GM12892 (cell line): ENCODE measurements around the gene EEPD1.

Experiments
- POLR2A ChIP-seq: IDR thresholded peaks from 2 replicates; pipeline ENCODE4 v1.6.1; 2011; ENCODE audit warnings: low read depth, low read length, control low read depth
- POLR2AphosphoS5 ChIP-seq: IDR thresholded peaks from 2 replicates; pipeline ENCODE4 v1.6.1; 2011; ENCODE audit warnings: low read depth, low read length, control low read depth
- TAF1 ChIP-seq: IDR thresholded peaks from 2 replicates; pipeline ENCODE4 v1.6.1; 2011; ENCODE audit warnings: low read depth, mild to moderate bottlenecking, control low read depth, low read length, borderline replicate concordance

GRCh38 chr7:36305226-36305625 lies 152.2 kb downstream of the EEPD1 start:
- TF ChIP-seq POLR2A = no peak
- no peak for TF ChIP-seq TAF1
- no peak for TF ChIP-seq POLR2AphosphoS5
